OCI-M1 (cell line): Measurements from ENCODE around the gene C3orf62.
"Not testable (repeated sequence)": the region's sequence is repeated elsewhere in the genome, so short reads cannot be mapped to it uniquely, and the experiment has no call there.

Experiments used
- DNase-seq: peaks from one replicate; lab custom pipeline; 2025; lab: John Stamatoyannopoulos, UW

The C3orf62 gene

GRCh38 chr3:49269443-49270155, 7.4 kb downstream of the C3orf62 start:
- no peak for DNase-seq

- no peak for DNase-seq
Observed at GRCh38 chr3:49266410-49267095, 10.5 kb downstream of the C3orf62 start.

- DNase-seq = no peak
Observed at GRCh38 chr3:49265661-49266386, 11.2 kb downstream of the C3orf62 start.

GRCh38 chr3:49263159-49263889, 13.7 kb downstream of the C3orf62 start:
- no peak for DNase-seq

- DNase-seq = no peak
Observed at GRCh38 chr3:49260806-49261324, 16.2 kb downstream of the C3orf62 start.

- no peak for DNase-seq
Observed at GRCh38 chr3:49257187-49257586, 19.8 kb downstream of the C3orf62 start.

- DNase-seq = no peak
Observed at GRCh38 chr3:49255718-49256511, 21.1 kb downstream of the C3orf62 start.

- peak; percentile 54 for DNase-seq
Observed at GRCh38 chr3:49255112-49255511, 21.9 kb downstream of the C3orf62 start.

- DNase-seq = no peak
Observed at GRCh38 chr3:49253512-49253911, 23.5 kb downstream of the C3orf62 start.

- DNase-seq = peak; percentile 73
Observed at GRCh38 chr3:49248840-49249227, 28.2 kb downstream of the C3orf62 start.

- DNase-seq = peak; percentile 36
Observed at GRCh38 chr3:49244581-49245205, 32.3 kb downstream of the C3orf62 start.

GRCh38 chr3:49240091-49240490, 36.9 kb downstream of the C3orf62 start:
- DNase-seq = not testable (repeated sequence)

GRCh38 chr3:49238274-49239127, 38.5 kb downstream of the C3orf62 start:
- DNase-seq = peak; percentile 90

- DNase-seq = no peak
Observed at GRCh38 chr3:49237344-49237743, 39.7 kb downstream of the C3orf62 start.

GRCh38 chr3:49236226-49236625, 40.8 kb downstream of the C3orf62 start:
- no peak for DNase-seq

- not testable (repeated sequence) for DNase-seq
Observed at GRCh38 chr3:49228817-49229216, 48.2 kb downstream of the C3orf62 start.

- DNase-seq = no peak
Observed at GRCh38 chr3:49222002-49222401, 55.0 kb downstream of the C3orf62 start.

GRCh38 chr3:49220985-49221563, 56.0 kb downstream of the C3orf62 start:
- not testable (repeated sequence) for DNase-seq

- no peak for DNase-seq
Observed at GRCh38 chr3:49219132-49219531, 57.9 kb downstream of the C3orf62 start.
